MM.1S (cell line): ENCODE results near the gene ANKRD26.

Source experiments
- DNase-seq: peaks from one replicate; pipeline ENCODE4 v3.0.0-alpha.2; 2015
- H2AFZ ChIP-seq: fragments of 300-600 bp; sonication (generic); 2 replicates; pipeline ENCODE4 v1.6.0; 2016; ENCODE audit warnings: antibody characterized with exemption, low read length
- H3F3A ChIP-seq: fragments of 300-600 bp; sonication (generic); 2 replicates; pipeline ENCODE4 v1.6.1; 2016; ENCODE audit warnings: mild to moderate bottlenecking, antibody characterized with exemption, low read length, moderate library complexity, mixed read lengths; ENCODE audit not compliant: insufficient read depth
- H3K27ac ChIP-seq: fragments of 300-600 bp; sonication (generic); 2 replicates; pipeline ENCODE4 v1.5.1; 2016; ENCODE audit warnings: mild to moderate bottlenecking, low read length
- H3K27me3 ChIP-seq: fragments of 300-600 bp; sonication (generic); replicated peaks from 2 replicates; pipeline ENCODE4 v1.6.0; 2016; ENCODE audit warnings: low read length; ENCODE audit not compliant: insufficient read depth
- H3K36me3 ChIP-seq: fragments of 300-600 bp; sonication (generic); replicated peaks from 2 replicates; pipeline ENCODE4 v1.6.1; 2016; ENCODE audit warnings: mild to moderate bottlenecking, low read length, mixed read lengths; ENCODE audit not compliant: insufficient read depth
- H3K4me1 ChIP-seq: fragments of 300-600 bp; sonication (generic); 2 replicates; pipeline ENCODE4 v1.6.1; 2016; ENCODE audit warnings: low read length, mixed read lengths
- H3K4me2 ChIP-seq: fragments of 300-600 bp; sonication (generic); 2 replicates; pipeline ENCODE4 v1.6.0; 2016; ENCODE audit warnings: low read depth, low read length
- H3K4me3 ChIP-seq: fragments of 300-600 bp; sonication (generic); 2 replicates; pipeline ENCODE4 v1.5.1; 2016; ENCODE audit warnings: low read length, mixed read lengths
- H3K79me2 ChIP-seq: fragments of 300-600 bp; sonication (generic); 2 replicates; pipeline ENCODE4 v1.6.1; 2016; ENCODE audit warnings: mixed run types, low read length, mixed read lengths
- H3K9ac ChIP-seq: fragments of 300-600 bp; sonication (generic); 2 replicates; pipeline ENCODE4 v1.6.1; 2016; ENCODE audit warnings: low read length, mixed read lengths
- H3K9me2 ChIP-seq: fragments of 300-600 bp; sonication (generic); replicated peaks from 2 replicates; pipeline ENCODE4 v1.6.1; 2016; ENCODE audit warnings: mild to moderate bottlenecking, low read length, mixed read lengths; ENCODE audit not compliant: insufficient read depth
- H3K9me3 ChIP-seq: fragments of 300-600 bp; sonication (generic); replicated peaks from 2 replicates; pipeline ENCODE4 v1.6.1; 2016; ENCODE audit warnings: mild to moderate bottlenecking, low read length, mixed read lengths; ENCODE audit not compliant: insufficient read depth
- H4K20me1 ChIP-seq: fragments of 300-600 bp; sonication (generic); 2 replicates; pipeline ENCODE4 v1.6.1; 2016; ENCODE audit warnings: mild to moderate bottlenecking, low read length, moderate library complexity, mixed read lengths; ENCODE audit not compliant: insufficient read depth
- CTCF ChIP-seq: fragments of 300-600 bp; sonication (generic); IDR thresholded peaks from 2 replicates; pipeline ENCODE4 v1.5.1; 2016; ENCODE audit warnings: antibody characterized with exemption, low read length, mixed read lengths
- EZH2 ChIP-seq: fragments of 300-600 bp; sonication (generic); optimal IDR thresholded peaks from 2 replicates; pipeline ENCODE3; 2017; ENCODE audit warnings: low read depth, mild to moderate bottlenecking, antibody characterized with exemption, low read length, mixed read lengths
- EZH2phosphoT487 ChIP-seq: fragments of 300-600 bp; sonication (generic); IDR thresholded peaks from 2 replicates; pipeline ENCODE4 v1.6.1; 2018; ENCODE audit warnings: antibody characterized with exemption, low read length

The ANKRD26 gene

GRCh38 chr10:26977635-26978034 lies 122.7 kb downstream of the ANKRD26 start:
- H3K4me3 ChIP-seq = no peak overlapping the region
- no peaks in the 10 kb centered on the region for H3K4me1 ChIP-seq
- H3F3A ChIP-seq = no peaks in the 10 kb centered on the region
- no peaks in the 10 kb centered on the region for H3K36me3 ChIP-seq
- H3K27me3 ChIP-seq = no peaks in the 10 kb centered on the region
- no peak overlapping the region for H3K9ac ChIP-seq
- H3K79me2 ChIP-seq = no peaks in the 10 kb centered on the region
- H2AFZ ChIP-seq = no peak overlapping the region
- DNase-seq = no peak
- H4K20me1 ChIP-seq = no peaks in the 10 kb centered on the region
- H3K9me2 ChIP-seq = no peaks in the 10 kb centered on the region
- no peak overlapping the region for H3K4me2 ChIP-seq
- H3K9me3 ChIP-seq = no peaks in the 10 kb centered on the region
- TF ChIP-seq CTCF = no peak
- no peak for TF ChIP-seq EZH2
- no peak for TF ChIP-seq EZH2phosphoT487
- no peak overlapping the region for H3K27ac ChIP-seq

- Histone ChIP-seq H3K4me3 (no peak overlapping the region), H3K9me2 (no peaks in the 10 kb centered on the region), H3K9ac (no peak overlapping the region), H3K36me3 (no peaks in the 10 kb centered on the region), H3K4me1 (no peaks in the 10 kb centered on the region), H3F3A (no peaks in the 10 kb centered on the region), H3K4me2 (no peak overlapping the region), H3K9me3 (no peaks in the 10 kb centered on the region), H3K27ac (no peak overlapping the region), H4K20me1 (no peaks in the 10 kb centered on the region), H3K79me2 (no peaks in the 10 kb centered on the region), H3K27me3 (no peaks in the 10 kb centered on the region), H2AFZ (no peak overlapping the region)
- no peak for TF ChIP-seq EZH2
- no peak for TF ChIP-seq EZH2phosphoT487
- no peak for TF ChIP-seq CTCF
- DNase-seq = no peak
Observed at GRCh38 chr10:26970667-26971066, 129.6 kb downstream of the ANKRD26 start.

- Histone ChIP-seq H3K4me1 (no peaks in the 10 kb centered on the region), H3K9me3 (no peaks in the 10 kb centered on the region), H2AFZ (no peak overlapping the region), H3K27me3 (no peaks in the 10 kb centered on the region), H3K36me3 (no peaks in the 10 kb centered on the region), H3K9me2 (no peaks in the 10 kb centered on the region), H3K4me3 (no peak overlapping the region), H4K20me1 (no peaks in the 10 kb centered on the region), H3K4me2 (no peak overlapping the region), H3K9ac (no peak overlapping the region), H3K27ac (no peak overlapping the region), H3F3A (no peaks in the 10 kb centered on the region), H3K79me2 (no peaks in the 10 kb centered on the region)
- no peak for DNase-seq
- TF ChIP-seq CTCF = no peak
- TF ChIP-seq EZH2 = no peak
- no peak for TF ChIP-seq EZH2phosphoT487
Observed at GRCh38 chr10:26969145-26969926, 131.0 kb downstream of the ANKRD26 start.
